Calu3 (cell line): Measurements from ENCODE around the gene PTPN14. TPM values are rescaled to one million over a fixed set of nuclear protein-coding genes. Genes with fewer than 3 reads are reported as not detected.
A peak's percentile ranks its signal among the peaks of the same experiment; 100 is the strongest.

Source experiments
- BruUV-seq: library from RNA; stranded (reverse); fragments of 400-500 nt; replicated peaks from 2 replicates; lab custom pipeline; 2021; lab: Mats Ljungman, UMichigan
- CTCF ChIA-PET: fragments of 300-600 bp; sonication (Branson Sonifier 250); formaldehyde crosslinking; loops from one replicate; lab custom pipeline; 2022; ENCODE audit warnings: antibody characterized with exemption; lab: Charles Lee
- DNase-seq: peaks from one replicate; pipeline ENCODE4 v3.0.0; 2022
- H3K27ac Mint-ChIP-seq: one replicate; pipeline ENCODE4 v1.8.0; 2022; ENCODE audit warnings: mixed read lengths; ENCODE audit not compliant: unreplicated experiment
- H3K27me3 Mint-ChIP-seq: one replicate; pipeline ENCODE4 v1.8.0; 2022; ENCODE audit warnings: mixed read lengths; ENCODE audit not compliant: unreplicated experiment
- H3K36me3 Mint-ChIP-seq: one replicate; pipeline ENCODE4 v1.8.0; 2022; ENCODE audit warnings: mild to moderate bottlenecking, moderate library complexity, mixed read lengths; ENCODE audit not compliant: insufficient read depth, unreplicated experiment
- H3K4me1 Mint-ChIP-seq: one replicate; pipeline ENCODE4 v1.8.0; 2022; ENCODE audit warnings: mild to moderate bottlenecking, low read depth, mixed read lengths; ENCODE audit not compliant: unreplicated experiment
- H3K4me3 Mint-ChIP-seq: one replicate; pipeline ENCODE4 v1.8.0; 2022; ENCODE audit warnings: mild to moderate bottlenecking, low read depth, moderate library complexity, mixed read lengths; ENCODE audit not compliant: unreplicated experiment
- H3K9me3 Mint-ChIP-seq: one replicate; pipeline ENCODE4 v1.8.0; 2022; ENCODE audit warnings: low read depth, mixed read lengths; ENCODE audit not compliant: unreplicated experiment
- intact Hi-C: fragments of 100-400 bp; cut with micrococcal nuclease; formaldehyde crosslinking; loops from one replicate; pipeline ENCODE4 v1.10.0; 2022; ENCODE audit not compliant: unreplicated experiment
- total RNA-seq: library from RNA; stranded (reverse); gene quantifications from 2 replicates; pipeline ENCODE4 v1.2.3, GENCODE V29; 2022
- TF ChIP-seq, protein P1 (sequence below): fragments of 200-600 bp; IDR thresholded peaks from one replicate; pipeline ENCODE4 v1.8.0; 2022; ENCODE audit warnings: antibody characterized with exemption; ENCODE audit not compliant: unreplicated experiment

The PTPN14 gene
- total RNA-seq, 1 experiment from 2014 or later: 77.4 TPM

DNA sequence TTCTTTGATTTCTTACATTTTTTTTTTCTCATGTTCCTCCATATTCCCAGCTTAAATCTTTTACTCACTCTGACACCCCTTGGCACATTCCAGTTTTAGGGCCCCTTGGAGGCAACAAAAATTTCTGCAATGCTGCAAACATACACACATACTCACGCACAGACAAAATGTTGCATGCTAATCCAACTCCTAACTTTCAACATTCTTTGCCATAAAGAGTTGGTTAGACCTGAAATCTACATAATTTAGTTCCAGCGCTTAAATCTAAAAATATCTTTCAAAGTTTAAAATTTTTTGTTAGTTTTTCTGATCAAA lies 103.9 kb downstream of the PTPN14 start:
- H3K4me1 Mint-ChIP-seq: peaks cover 80% of the 10 kb centered on the region
- CTCF ChIA-PET: interaction anchor here (1.0 to 1.1 kb wide), 2 partner anchors 8 to 24 kb away, joined by 3 read pairs; no protein-coding TSS in a partner anchor
- TF ChIP-seq, protein P1, sequence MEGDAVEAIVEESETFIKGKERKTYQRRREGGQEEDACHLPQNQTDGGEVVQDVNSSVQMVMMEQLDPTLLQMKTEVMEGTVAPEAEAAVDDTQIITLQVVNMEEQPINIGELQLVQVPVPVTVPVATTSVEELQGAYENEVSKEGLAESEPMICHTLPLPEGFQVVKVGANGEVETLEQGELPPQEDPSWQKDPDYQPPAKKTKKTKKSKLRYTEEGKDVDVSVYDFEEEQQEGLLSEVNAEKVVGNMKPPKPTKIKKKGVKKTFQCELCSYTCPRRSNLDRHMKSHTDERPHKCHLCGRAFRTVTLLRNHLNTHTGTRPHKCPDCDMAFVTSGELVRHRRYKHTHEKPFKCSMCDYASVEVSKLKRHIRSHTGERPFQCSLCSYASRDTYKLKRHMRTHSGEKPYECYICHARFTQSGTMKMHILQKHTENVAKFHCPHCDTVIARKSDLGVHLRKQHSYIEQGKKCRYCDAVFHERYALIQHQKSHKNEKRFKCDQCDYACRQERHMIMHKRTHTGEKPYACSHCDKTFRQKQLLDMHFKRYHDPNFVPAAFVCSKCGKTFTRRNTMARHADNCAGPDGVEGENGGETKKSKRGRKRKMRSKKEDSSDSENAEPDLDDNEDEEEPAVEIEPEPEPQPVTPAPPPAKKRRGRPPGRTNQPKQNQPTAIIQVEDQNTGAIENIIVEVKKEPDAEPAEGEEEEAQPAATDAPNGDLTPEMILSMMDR: no peak
- H3K36me3 Mint-ChIP-seq: peaks cover 47% of the 10 kb centered on the region
- DNase-seq: no peak
- BruUV-seq: no TSS peak
- H3K9me3 Mint-ChIP-seq: peaks cover 3% of the 10 kb centered on the region
- peak overlapping the region; percentile 85 for H3K27ac Mint-ChIP-seq
- peak overlapping the region; percentile 47 for H3K4me3 Mint-ChIP-seq
- intact Hi-C loops: loop anchor here (2.0 to 5.0 kb wide), 4 partner anchors 50 to 135 kb away; no protein-coding TSS in a partner anchor
- no peaks in the 10 kb centered on the region for H3K27me3 Mint-ChIP-seq

DNA sequence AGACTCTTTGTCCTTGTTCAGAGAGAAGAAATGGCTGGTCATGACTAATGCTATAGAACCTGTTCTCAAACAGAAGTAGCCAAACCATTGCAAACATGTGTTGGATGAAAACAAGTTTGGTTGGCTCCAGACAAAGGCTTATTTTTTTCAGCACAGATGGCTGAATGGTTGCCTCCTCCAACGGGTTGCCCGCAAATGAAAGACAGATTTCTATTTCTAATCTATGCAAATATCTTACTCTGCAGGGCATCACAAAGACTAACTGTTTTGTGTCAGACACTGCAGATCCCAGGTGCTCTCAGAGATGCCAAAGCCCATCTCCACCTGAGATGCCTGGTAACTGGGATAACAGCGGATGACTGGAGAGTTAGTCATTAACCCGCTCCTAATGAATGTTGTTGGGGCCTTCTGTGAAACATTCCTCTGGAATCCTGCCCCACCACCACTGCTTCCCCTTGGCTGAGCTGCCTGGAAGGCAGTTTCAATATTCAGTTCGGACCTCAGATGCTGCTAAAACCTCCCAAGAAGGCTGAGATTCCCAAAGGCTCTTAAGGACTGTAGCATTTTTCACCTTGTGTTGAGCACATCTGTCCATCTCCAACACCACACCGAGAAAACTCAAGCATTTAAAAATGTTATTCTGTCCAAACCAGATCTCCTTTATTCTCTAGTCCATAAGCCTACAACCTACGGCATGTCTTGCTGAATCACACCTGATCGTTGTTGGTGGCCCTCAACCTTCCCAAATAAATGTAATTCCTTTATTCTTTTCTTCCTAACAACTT lies 104.4 kb downstream of the PTPN14 start:
- peak overlapping the region; percentile 85 for H3K27ac Mint-ChIP-seq
- peak; percentile 88 for DNase-seq
- H3K4me1 Mint-ChIP-seq: peaks cover 76% of the 10 kb centered on the region
- H3K9me3 Mint-ChIP-seq: peaks cover 3% of the 10 kb centered on the region
- H3K27me3 Mint-ChIP-seq: no peaks in the 10 kb centered on the region
- peak overlapping the region; percentile 47 for H3K4me3 Mint-ChIP-seq
- CTCF ChIA-PET: interaction anchor here (1.0 to 1.6 kb wide), 3 partner anchors 8 to 157 kb away, joined by 3 to 4 read pairs (median 3); partner anchors contain the start of gene CENPF
- TF ChIP-seq, protein P1: no peak
- no TSS peak for BruUV-seq
- H3K36me3 Mint-ChIP-seq: peaks cover 44% of the 10 kb centered on the region
- intact Hi-C loops: loop anchor here (1.0 to 5.0 kb wide), 5 partner anchors 30 to 136 kb away; no protein-coding TSS in a partner anchor

DNA sequence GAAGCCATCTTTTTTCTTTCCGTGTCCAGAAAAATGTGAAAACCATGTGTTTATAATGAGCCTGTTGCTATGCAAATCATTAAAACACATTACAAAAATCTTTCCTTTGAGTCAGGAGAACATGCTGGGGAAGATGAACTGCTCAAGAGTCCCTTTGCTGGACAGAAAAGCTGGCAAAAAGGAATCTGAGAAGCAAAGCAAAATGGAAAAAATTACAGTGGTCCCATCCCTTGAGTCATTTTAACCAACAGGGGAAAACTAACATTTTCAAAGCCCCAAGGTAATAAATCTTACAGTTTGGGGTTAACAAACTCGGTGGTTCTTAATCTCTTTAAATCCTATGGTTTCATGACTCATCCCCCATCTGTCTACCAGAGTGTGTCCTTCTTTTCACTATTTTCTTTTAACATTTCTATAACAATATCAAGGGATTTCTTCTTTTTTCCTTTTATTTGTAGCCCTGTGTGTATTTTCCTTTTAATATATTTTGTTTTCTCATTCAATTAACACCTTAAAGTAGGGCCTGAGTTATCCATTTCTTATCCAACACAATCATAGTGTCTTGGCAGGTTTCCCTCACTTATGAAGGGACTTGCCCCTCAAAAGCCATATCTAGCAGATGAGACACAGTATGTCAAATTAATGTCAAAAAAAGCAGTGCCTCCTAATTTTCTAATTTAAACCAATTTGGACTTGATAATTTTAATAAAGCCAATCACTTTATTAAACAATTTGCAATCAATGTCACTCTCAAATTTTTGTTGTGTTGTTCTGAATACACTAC lies 105.4 kb downstream of the PTPN14 start:
- H3K4me3 Mint-ChIP-seq: peak overlapping the region; percentile 47

DNA sequence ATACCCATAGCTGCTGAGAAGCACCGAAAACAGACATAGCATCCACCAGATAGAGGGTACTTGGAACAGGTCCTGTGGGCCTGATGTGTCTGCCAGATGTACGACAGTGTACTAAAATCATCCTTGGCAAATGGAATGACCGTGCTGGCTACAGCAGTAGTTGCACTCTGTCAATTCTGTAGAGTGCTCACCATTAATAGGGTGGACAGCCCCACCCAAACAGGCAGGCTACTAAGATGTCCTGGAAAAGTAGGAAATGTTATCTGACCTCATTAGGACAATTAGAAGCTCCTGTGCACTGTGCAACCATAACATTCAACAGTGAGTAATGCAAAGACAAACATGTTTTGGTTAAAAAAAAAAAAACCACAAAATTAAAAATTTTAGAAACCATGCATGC lies 106.2 kb downstream of the PTPN14 start:
- Mint-ChIP-seq H3K4me1 (peaks cover 81% of the 10 kb centered on the region), H3K27ac (peak overlapping the region; percentile 85), H3K27me3 (no peaks in the 10 kb centered on the region), H3K36me3 (peaks cover 31% of the 10 kb centered on the region), H3K9me3 (peaks cover 3% of the 10 kb centered on the region), H3K4me3 (no peak overlapping the region)
- intact Hi-C loops: loop anchor here (5.0 kb wide), 1 partner anchor 48 kb away; no protein-coding TSS in a partner anchor
- CTCF ChIA-PET: interaction anchor here (0.5 kb wide), 1 partner anchor 129 kb away, joined by 3 read pairs; no protein-coding TSS in a partner anchor
- TF ChIP-seq, protein P1: no peak
- DNase-seq: no peak
- BruUV-seq: no TSS peak

More for the DNA sequence above, 105.4 kb downstream of the PTPN14 start:
- no TSS peak for BruUV-seq
- no peak for DNase-seq
- Mint-ChIP-seq H3K36me3 (peaks cover 35% of the 10 kb centered on the region), H3K9me3 (peaks cover 3% of the 10 kb centered on the region), H3K27me3 (no peaks in the 10 kb centered on the region), H3K4me1 (peaks cover 76% of the 10 kb centered on the region), H3K27ac (peak overlapping the region; percentile 85)
- TF ChIP-seq, protein P1: no peak
- CTCF ChIA-PET: interaction anchor here (1.6 kb wide), 1 partner anchor 158 kb away, joined by 4 read pairs; the partner anchor contains the start of gene CENPF
- intact Hi-C loops: loop anchor here (1.0 to 5.0 kb wide), 5 partner anchors 31 to 137 kb away; no protein-coding TSS in a partner anchor
